HEK293 (cell line): Measurements from ENCODE around the gene CYP24A1.

Source experiments
- CTCF ChIA-PET: fragments of 350-600 bp; formaldehyde crosslinking; extraction: SDS; loops from one replicate; lab custom pipeline; 2021; ENCODE audit warnings: antibody characterized with exemption; lab: Yijun Ruan, JAX
- POLR2A ChIA-PET: fragments of 300-600 bp; formaldehyde crosslinking; extraction: SDS; loops from one replicate; lab custom pipeline; 2020; ENCODE audit warnings: antibody characterized with exemption, inconsistent platforms; lab: Yijun Ruan, JAX
- H3K27ac ChIP-seq: fragments of 200-500 bp; sonication (Bioruptor generic); 2 replicates; pipeline ENCODE4 v1.5.1; 2014; ENCODE audit warnings: low read depth, low read length, control low read depth, inconsistent platforms; ENCODE audit errors: extremely low read depth
- H3K36me3 ChIP-seq, 2 experiments: fragments of 200-500 bp in 1 of 2; sonication (Bioruptor generic) in 1 of 2; 1 replicate in 1 of 2; 2 replicates in 1 of 2; pipeline ENCODE4 v1.5.1; 2014 to 2017; ENCODE audit warnings: inconsistent platforms in 2 of 2, low read length in 2 of 2; ENCODE audit not compliant: control insufficient read depth in 2 of 2, insufficient read depth in 1 of 2
- H3K4me1 ChIP-seq: fragments of 200-500 bp; sonication (Bioruptor generic); 2 replicates; pipeline ENCODE4 v1.5.1; 2014; ENCODE audit warnings: mild to moderate bottlenecking, low read length, inconsistent platforms; ENCODE audit not compliant: control insufficient read depth, insufficient read depth
- H3K4me3 ChIP-seq: 2 replicates; pipeline ENCODE4 v1.5.1; 2011; ENCODE audit warnings: low read depth, mild to moderate bottlenecking, control low read depth, low read length, moderate library complexity
- H3K9me3 ChIP-seq: fragments of 200-500 bp; sonication (Bioruptor generic); 2 replicates; pipeline ENCODE4 v1.5.1; 2014; ENCODE audit warnings: low read depth, low read length, inconsistent platforms; ENCODE audit not compliant: control insufficient read depth, insufficient read depth
- GLI4 ChIP-seq: fragments of 450-650 bp; formaldehyde crosslinking; IDR thresholded peaks from 2 replicates; pipeline ENCODE4 v1.5.1; 2016; ENCODE audit warnings: missing biosample characterization, missing genetic modification characterization
- KLF10 ChIP-seq: fragments of 450-650 bp; IDR thresholded peaks from 2 replicates; pipeline ENCODE4 v1.5.1; 2018; ENCODE audit warnings: missing biosample characterization, mild to moderate bottlenecking, missing genetic modification characterization
- TCF7L2 ChIP-seq: IDR thresholded peaks from 2 replicates; pipeline ENCODE4 v1.6.1; 2011; ENCODE audit warnings: low read depth, mild to moderate bottlenecking, inconsistent platforms, low read length, moderate library complexity, borderline replicate concordance
- ZNF10 ChIP-seq: fragments of 450-650 bp; formaldehyde crosslinking; IDR thresholded peaks from 2 replicates; pipeline ENCODE4 v1.5.1; 2017; ENCODE audit warnings: missing biosample characterization, missing genetic modification characterization
- ZNF112 ChIP-seq: fragments of 450-650 bp; formaldehyde crosslinking; IDR thresholded peaks from 2 replicates; pipeline ENCODE4 v1.5.0; 2017; ENCODE audit warnings: missing biosample characterization, missing genetic modification characterization
- ZNF19 ChIP-seq: fragments of 450-650 bp; formaldehyde crosslinking; IDR thresholded peaks from 2 replicates; pipeline ENCODE4; 2016; ENCODE audit warnings: missing biosample characterization, missing genetic modification characterization, low read depth
- ZNF2 ChIP-seq: fragments of 450-650 bp; formaldehyde crosslinking; IDR thresholded peaks from 2 replicates; pipeline ENCODE4 v1.5.1; 2016; ENCODE audit warnings: missing biosample characterization, missing genetic modification characterization
- ZNF302 ChIP-seq: fragments of 450-650 bp; formaldehyde crosslinking; IDR thresholded peaks from 2 replicates; pipeline ENCODE4 v1.5.1; 2016; ENCODE audit warnings: missing biosample characterization, missing genetic modification characterization, low read depth
- ZNF335 ChIP-seq: fragments of 450-650 bp; formaldehyde crosslinking; conservative IDR thresholded peaks from 2 replicates; pipeline ENCODE4 v1.5.1; 2016; ENCODE audit warnings: missing biosample characterization, missing genetic modification characterization
- ZNF391 ChIP-seq: fragments of 450-650 bp; formaldehyde crosslinking; IDR thresholded peaks from 2 replicates; pipeline ENCODE4 v1.5.1; 2016; ENCODE audit warnings: low read depth, missing biosample characterization, missing genetic modification characterization, borderline replicate concordance
- ZNF426 ChIP-seq: fragments of 450-650 bp; formaldehyde crosslinking; IDR thresholded peaks from 2 replicates; pipeline ENCODE4 v1.5.1; 2017; ENCODE audit warnings: missing biosample characterization, missing genetic modification characterization, mild to moderate bottlenecking, inconsistent platforms, moderate library complexity
- ZNF433 ChIP-seq: fragments of 450-650 bp; formaldehyde crosslinking; IDR thresholded peaks from 2 replicates; pipeline ENCODE4 v1.5.1; 2016; ENCODE audit warnings: missing biosample characterization, missing genetic modification characterization, low read depth
- ZNF549 ChIP-seq: fragments of 450-650 bp; IDR thresholded peaks from 2 replicates; pipeline ENCODE4 v1.5.1; 2018; ENCODE audit warnings: missing biosample characterization, missing genetic modification characterization, mild to moderate bottlenecking, inconsistent platforms, moderate library complexity
- ZNF600 ChIP-seq: fragments of 450-650 bp; formaldehyde crosslinking; IDR thresholded peaks from 2 replicates; pipeline ENCODE4 v1.5.1; 2016; ENCODE audit warnings: missing biosample characterization, missing genetic modification characterization
- ZNF624 ChIP-seq: fragments of 450-650 bp; formaldehyde crosslinking; IDR thresholded peaks from 2 replicates; pipeline ENCODE4 v1.5.1; 2017; ENCODE audit warnings: missing biosample characterization, missing genetic modification characterization
- ZNF654 ChIP-seq: fragments of 450-650 bp; formaldehyde crosslinking; IDR thresholded peaks from 2 replicates; pipeline ENCODE4 v1.5.1; 2016; ENCODE audit warnings: low read depth, missing biosample characterization, missing genetic modification characterization
- ZNF670 ChIP-seq: fragments of 450-650 bp; formaldehyde crosslinking; IDR thresholded peaks from 2 replicates; pipeline ENCODE4 v1.5.1; 2016; ENCODE audit warnings: missing biosample characterization, missing genetic modification characterization, low read depth
- ZNF701 ChIP-seq: fragments of 450-650 bp; formaldehyde crosslinking; IDR thresholded peaks from 2 replicates; pipeline ENCODE4 v1.5.1; 2016; ENCODE audit warnings: missing biosample characterization, missing genetic modification characterization
- ZNF76 ChIP-seq: fragments of 450-650 bp; formaldehyde crosslinking; IDR thresholded peaks from 2 replicates; pipeline ENCODE4; 2016; ENCODE audit warnings: low read depth, missing biosample characterization, missing genetic modification characterization, borderline replicate concordance
- ZNF792 ChIP-seq: fragments of 450-650 bp; formaldehyde crosslinking; IDR thresholded peaks from 2 replicates; pipeline ENCODE4 v1.5.1; 2016; ENCODE audit warnings: missing biosample characterization, missing genetic modification characterization
- ZSCAN23 ChIP-seq: fragments of 450-650 bp; formaldehyde crosslinking; IDR thresholded peaks from 2 replicates; pipeline ENCODE4 v1.5.1; 2016; ENCODE audit warnings: missing biosample characterization, missing genetic modification characterization
- TF ChIP-seq, protein P1 (sequence below): fragments of 450-650 bp; formaldehyde crosslinking; IDR thresholded peaks from 2 replicates; pipeline ENCODE4 v1.5.1; 2016; ENCODE audit warnings: missing biosample characterization, missing genetic modification characterization

The CYP24A1 gene

DNA sequence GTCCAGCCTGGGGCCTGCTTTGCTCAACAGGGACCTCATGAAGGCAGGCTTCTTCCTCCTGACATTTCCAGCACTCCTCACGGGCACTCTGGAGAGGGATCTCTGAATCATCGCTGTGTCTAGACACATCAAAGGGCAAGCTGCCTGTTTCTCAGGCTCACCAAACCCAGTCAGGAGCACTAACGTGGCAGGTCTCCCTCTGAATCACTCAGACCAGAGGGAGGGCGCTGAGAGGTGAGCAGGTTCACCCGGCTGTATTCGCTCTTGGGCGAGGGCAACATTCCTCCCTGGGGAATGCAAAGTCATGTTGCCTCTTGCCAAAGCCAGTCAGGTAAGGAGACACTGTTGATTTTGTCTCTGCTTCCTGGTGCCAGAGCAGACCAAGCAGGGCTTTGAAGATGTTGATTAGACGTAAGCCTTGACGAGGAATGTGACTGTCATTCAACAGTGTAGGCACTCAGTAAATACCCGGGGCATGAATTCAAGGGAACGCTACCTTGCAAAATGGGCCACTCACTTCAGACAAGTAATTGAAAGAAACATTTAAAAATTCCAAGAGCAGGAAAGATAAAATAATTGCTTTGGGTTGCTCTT lies 50.1 kb downstream of the CYP24A1 start:
- Histone ChIP-seq H3K36me3 (no peaks in the 10 kb centered on the region), H3K9me3 (no peaks in the 10 kb centered on the region), H3K27ac (no peak overlapping the region), H3K4me3 (no peak overlapping the region), H3K4me1 (0 out of 2 replicates have a peak, but pooled peaks cover 2% of the 10 kb centered on the region)
- CTCF ChIA-PET = no interaction called here
- no peak for TF ChIP-seq ZNF433 (tag by site-specific recombination)
- peak; percentile 32; the same call in 1 of the 2 replicates for TF ChIP-seq ZNF335 (tag by site-specific recombination)
- TF ChIP-seq ZNF600 (tag by site-specific recombination) = peak; percentile 48; the same call in 1 of the 2 replicates
- POLR2A ChIA-PET = no interaction called here

DNA sequence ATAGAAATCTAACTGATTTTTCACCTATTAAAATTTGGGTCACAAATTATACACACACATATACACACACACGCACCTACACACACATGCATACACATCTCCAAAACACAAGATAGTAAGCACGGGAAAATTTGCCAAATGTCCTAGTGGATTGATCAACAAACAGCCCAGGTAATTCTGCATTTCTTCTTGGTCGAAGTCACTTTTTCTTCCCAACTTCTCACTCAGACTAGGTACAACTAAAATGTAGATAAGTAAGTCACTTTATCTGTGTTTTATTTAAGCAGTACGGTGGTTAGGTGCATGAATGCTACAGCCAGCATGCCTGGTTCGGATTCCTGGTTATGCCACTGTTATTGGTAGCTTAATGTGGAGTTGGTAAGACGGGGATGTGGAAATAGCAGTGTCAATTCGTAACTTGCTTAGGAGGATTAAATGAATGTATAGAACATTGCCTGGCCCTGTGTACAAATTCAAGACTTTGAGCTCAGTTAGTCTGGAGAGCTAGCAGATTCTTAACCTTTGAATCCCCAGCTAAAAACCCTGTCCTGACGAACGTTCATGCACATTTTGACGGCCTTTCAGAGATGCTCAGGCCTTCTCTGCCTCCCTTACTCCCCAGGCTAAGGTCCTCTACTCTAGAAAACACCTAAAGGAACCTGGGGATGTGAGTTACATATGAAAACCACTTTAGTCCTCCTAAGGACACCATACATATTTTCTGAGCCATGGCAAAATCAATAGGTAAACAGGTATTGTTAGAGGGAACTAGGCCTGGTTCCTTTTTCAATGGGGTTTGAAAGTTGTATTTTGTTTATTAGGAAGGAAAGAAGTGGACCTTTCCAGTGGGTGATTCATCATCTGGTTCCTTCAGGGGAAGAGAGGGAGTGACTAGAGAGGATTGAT lies 50.9 kb downstream of the CYP24A1 start:
- TF ChIP-seq ZNF670 (tag by site-specific recombination) (no peak), ZNF654 (tag by site-specific recombination) (no peak), ZNF19 (tag by site-specific recombination) (no peak), ZNF391 (tag by site-specific recombination) (no peak)
- TF ChIP-seq, protein P1, sequence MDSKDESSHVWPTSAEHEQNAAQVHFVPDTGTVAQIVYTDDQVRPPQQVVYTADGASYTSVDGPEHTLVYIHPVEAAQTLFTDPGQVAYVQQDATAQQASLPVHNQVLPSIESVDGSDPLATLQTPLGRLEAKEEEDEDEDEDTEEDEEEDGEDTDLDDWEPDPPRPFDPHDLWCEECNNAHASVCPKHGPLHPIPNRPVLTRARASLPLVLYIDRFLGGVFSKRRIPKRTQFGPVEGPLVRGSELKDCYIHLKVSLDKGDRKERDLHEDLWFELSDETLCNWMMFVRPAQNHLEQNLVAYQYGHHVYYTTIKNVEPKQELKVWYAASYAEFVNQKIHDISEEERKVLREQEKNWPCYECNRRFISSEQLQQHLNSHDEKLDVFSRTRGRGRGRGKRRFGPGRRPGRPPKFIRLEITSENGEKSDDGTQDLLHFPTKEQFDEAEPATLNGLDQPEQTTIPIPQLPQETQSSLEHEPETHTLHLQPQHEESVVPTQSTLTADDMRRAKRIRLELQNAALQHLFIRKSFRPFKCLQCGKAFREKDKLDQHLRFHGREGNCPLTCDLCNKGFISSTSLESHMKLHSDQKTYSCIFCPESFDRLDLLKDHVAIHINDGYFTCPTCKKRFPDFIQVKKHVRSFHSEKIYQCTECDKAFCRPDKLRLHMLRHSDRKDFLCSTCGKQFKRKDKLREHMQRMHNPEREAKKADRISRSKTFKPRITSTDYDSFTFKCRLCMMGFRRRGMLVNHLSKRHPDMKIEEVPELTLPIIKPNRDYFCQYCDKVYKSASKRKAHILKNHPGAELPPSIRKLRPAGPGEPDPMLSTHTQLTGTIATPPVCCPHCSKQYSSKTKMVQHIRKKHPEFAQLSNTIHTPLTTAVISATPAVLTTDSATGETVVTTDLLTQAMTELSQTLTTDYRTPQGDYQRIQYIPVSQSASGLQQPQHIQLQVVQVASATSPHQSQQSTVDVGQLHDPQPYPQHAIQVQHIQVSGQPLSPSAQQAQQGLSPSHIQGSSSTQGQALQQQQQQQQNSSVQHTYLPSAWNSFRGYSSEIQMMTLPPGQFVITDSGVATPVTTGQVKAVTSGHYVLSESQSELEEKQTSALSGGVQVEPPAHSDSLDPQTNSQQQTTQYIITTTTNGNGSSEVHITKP (tag by site-specific recombination) = peak; percentile 60
- H3K4me1 ChIP-seq = 0 out of 2 replicates have a peak, but pooled peaks cover 2% of the 10 kb centered on the region
- H3K27ac ChIP-seq = no peak overlapping the region
- POLR2A ChIA-PET = no interaction called here
- H3K36me3 ChIP-seq = no peaks in the 10 kb centered on the region
- no peak overlapping the region for H3K4me3 ChIP-seq
- CTCF ChIA-PET = interaction anchor here (1.0 kb wide), 1 partner anchor 17 kb away, joined by 3 read pairs; no protein-coding TSS in a partner anchor
- no peaks in the 10 kb centered on the region for H3K9me3 ChIP-seq

DNA sequence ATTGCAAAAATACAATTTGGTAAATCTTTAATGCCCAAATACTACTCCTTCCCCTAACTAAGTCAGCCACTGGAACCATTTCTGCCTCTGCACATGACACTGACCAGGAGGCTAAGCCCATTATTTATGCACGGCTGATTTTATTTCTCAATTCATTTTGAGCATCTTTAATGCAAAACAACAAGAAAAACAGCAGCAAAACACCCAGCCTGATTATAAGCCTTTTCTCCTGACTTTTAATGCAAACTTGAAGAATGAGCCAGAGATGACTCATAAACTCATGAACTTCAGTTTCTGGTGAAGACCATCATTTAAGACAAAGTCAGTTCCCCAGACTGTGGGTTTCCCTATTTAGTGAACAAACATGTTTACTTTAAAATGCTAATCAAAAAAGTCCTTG lies 51.6 kb downstream of the CYP24A1 start:
- ChIA-PET POLR2A (no interaction called here), CTCF (interaction anchor here (1.0 to 2.3 kb wide), 2 partner anchors 16 to 19 kb away, joined by 3 to 15 read pairs; no protein-coding TSS in a partner anchor)

More for the DNA sequence above, 51.6 kb downstream of the CYP24A1 start:
- H3K4me3 ChIP-seq = no peak overlapping the region
- no peaks in the 10 kb centered on the region for H3K36me3 ChIP-seq
- H3K9me3 ChIP-seq = no peaks in the 10 kb centered on the region
- TF ChIP-seq ZNF10 (no peak), ZNF670 (tag by site-specific recombination) (no peak), KLF10 (tag by site-specific recombination) (no peak), ZNF701 (tag by site-specific recombination) (no peak), TCF7L2 (no peak), ZNF76 (tag by site-specific recombination) (no peak), ZNF2 (tag by site-specific recombination) (no peak), ZNF426 (no peak), GLI4 (no peak), ZNF624 (tag by site-specific recombination) (no peak), ZNF549 (tag by site-specific recombination) (no peak), ZNF112 (no peak), ZNF302 (tag by site-specific recombination) (no peak), ZSCAN23 (tag by site-specific recombination) (no peak), ZNF792 (no peak)
- H3K27ac ChIP-seq = no peak overlapping the region
- 0 out of 2 replicates have a peak, but pooled peaks cover 2% of the 10 kb centered on the region for H3K4me1 ChIP-seq
